Stimulated activated CD8-positive, alpha-beta memory T cell treated with anti-CD3 and anti-CD28 coated beads, Interleukin-15, amount 100 ng/mL, for 1 hour (primary cell): ENCODE measurements around the gene BTG2.

ENCODE experiments used
- DNase-seq: peaks from one replicate; pipeline ENCODE4 v3.0.0-alpha.2; 2020; ENCODE audit warnings: low read depth

Gene BTG2

GRCh38 chr1:203317429-203318228 is 12.3 kb downstream of the BTG2 start:
- DNase-seq = no peak

- DNase-seq = no peak
These were observed 12.9 kb downstream of the BTG2 start for GRCh38 chr1:203318229-203318517.

GRCh38 chr1:203320591-203321272 is 15.4 kb downstream of the BTG2 start:
- DNase-seq = no peak

- no peak for DNase-seq
These were observed 16.1 kb downstream of the BTG2 start for GRCh38 chr1:203321273-203322052.

GRCh38 chr1:203322500-203323179 is 17.3 kb downstream of the BTG2 start:
- DNase-seq = no peak

- no peak for DNase-seq
These were observed 18.3 kb downstream of the BTG2 start for GRCh38 chr1:203323587-203323986.

- no peak for DNase-seq
These were observed 19.0 kb downstream of the BTG2 start for GRCh38 chr1:203324105-203325025.

- no peak for DNase-seq
These were observed 19.7 kb downstream of the BTG2 start for GRCh38 chr1:203325026-203325417.

- DNase-seq = no peak
These were observed 20.2 kb downstream of the BTG2 start for GRCh38 chr1:203325418-203326091.

GRCh38 chr1:203326830-203327683 is 21.7 kb downstream of the BTG2 start:
- DNase-seq = peak; percentile 80

- DNase-seq = no peak
These were observed 22.6 kb downstream of the BTG2 start for GRCh38 chr1:203327684-203328457.

- no peak for DNase-seq
These were observed 23.4 kb downstream of the BTG2 start for GRCh38 chr1:203328714-203329122.

GRCh38 chr1:203331224-203331623 is 25.9 kb downstream of the BTG2 start:
- no peak for DNase-seq

- DNase-seq = no peak
These were observed 30.2 kb downstream of the BTG2 start for GRCh38 chr1:203335503-203335902.

GRCh38 chr1:203336097-203336496 is 30.8 kb downstream of the BTG2 start:
- no peak for DNase-seq

GRCh38 chr1:203338335-203339036 is 33.2 kb downstream of the BTG2 start:
- no peak for DNase-seq

GRCh38 chr1:203340112-203340790 is 34.9 kb downstream of the BTG2 start:
- no peak for DNase-seq
